CD4-positive, alpha-beta T cell treated with Interleukin-1 beta for 1 hour (primary cell): ENCODE data around the gene TWF1.
"Not testable (repeated sequence)": the region's sequence is repeated elsewhere in the genome, so short reads cannot be mapped to it uniquely, and the experiment has no call there.

Experiments
- DNase-seq, 2 donors: peaks; one replicate each; pipeline ENCODE4 v3.0.0-alpha.2; 2020 to 2022

Gene TWF1

GRCh38 chr12:43805860-43806736 is at the start of gene TWF1:
Gene TWF1 (minus strand): TSS chr12:43806317. CDS start chr12:43806245, 72 bp downstream.
- DNase-seq = peak; percentile 84 to 85

GRCh38 chr12:43852744-43853143 is 46.6 kb upstream of the TWF1 start:
- DNase-seq = no peak

GRCh38 chr12:43848786-43849185 is 42.7 kb upstream of the TWF1 start:
- DNase-seq = no peak

- no peak for DNase-seq
Observed at GRCh38 chr12:43848226-43848507, 42.0 kb upstream of the TWF1 start.

- DNase-seq = not testable (repeated sequence)
Observed at GRCh38 chr12:43847425-43848225, 41.5 kb upstream of the TWF1 start.

GRCh38 chr12:43842259-43842658 is 36.1 kb upstream of the TWF1 start:
- DNase-seq = no peak

GRCh38 chr12:43841253-43841652 is 35.1 kb upstream of the TWF1 start:
- DNase-seq = no peak

- no peak for DNase-seq
Observed at GRCh38 chr12:43840338-43840737, 34.2 kb upstream of the TWF1 start.

GRCh38 chr12:43836475-43836989 is 30.4 kb upstream of the TWF1 start:
- DNase-seq = peak in 1 of 2 donors; percentile 21

- DNase-seq = peak; percentile 52 to 65
Observed at GRCh38 chr12:43835656-43836474, 29.7 kb upstream of the TWF1 start, which contains the start of gene TMEM117. Gene TMEM117 (plus strand): TSS chr12:43836081.

GRCh38 chr12:43835264-43835655 is 29.1 kb upstream of the TWF1 start:
- peak in 1 of 2 donors; percentile 10 for DNase-seq

GRCh38 chr12:43832463-43833168 is 26.5 kb upstream of the TWF1 start:
- peak in 1 of 2 donors; percentile 22 for DNase-seq

GRCh38 chr12:43827093-43827492 is 21.0 kb upstream of the TWF1 start:
- DNase-seq = no peak

- DNase-seq = no peak
Observed at GRCh38 chr12:43826681-43827080, 20.6 kb upstream of the TWF1 start.

- DNase-seq = no peak
Observed at GRCh38 chr12:43824207-43824775, 18.2 kb upstream of the TWF1 start.

GRCh38 chr12:43816168-43816567 is 10.1 kb upstream of the TWF1 start:
- no peak for DNase-seq

GRCh38 chr12:43815416-43815815 is 9.3 kb upstream of the TWF1 start:
- no peak for DNase-seq

- DNase-seq = no peak
Observed at GRCh38 chr12:43812926-43813325, 6.8 kb upstream of the TWF1 start.

- DNase-seq = no peak
Observed at GRCh38 chr12:43812057-43812456, 5.9 kb upstream of the TWF1 start.

- no peak for DNase-seq
Observed at GRCh38 chr12:43807386-43807785, 1.3 kb upstream of the TWF1 start.

GRCh38 chr12:43806737-43807072 is 588 bp upstream of the TWF1 start:
- DNase-seq = no peak
